ENCODE measurements around the gene CREB3L2.
"Not testable (repeated sequence)": the region's sequence is repeated elsewhere in the genome, so short reads cannot be mapped to it uniquely, and the experiment has no call there.

The CREB3L2 gene

DNA sequence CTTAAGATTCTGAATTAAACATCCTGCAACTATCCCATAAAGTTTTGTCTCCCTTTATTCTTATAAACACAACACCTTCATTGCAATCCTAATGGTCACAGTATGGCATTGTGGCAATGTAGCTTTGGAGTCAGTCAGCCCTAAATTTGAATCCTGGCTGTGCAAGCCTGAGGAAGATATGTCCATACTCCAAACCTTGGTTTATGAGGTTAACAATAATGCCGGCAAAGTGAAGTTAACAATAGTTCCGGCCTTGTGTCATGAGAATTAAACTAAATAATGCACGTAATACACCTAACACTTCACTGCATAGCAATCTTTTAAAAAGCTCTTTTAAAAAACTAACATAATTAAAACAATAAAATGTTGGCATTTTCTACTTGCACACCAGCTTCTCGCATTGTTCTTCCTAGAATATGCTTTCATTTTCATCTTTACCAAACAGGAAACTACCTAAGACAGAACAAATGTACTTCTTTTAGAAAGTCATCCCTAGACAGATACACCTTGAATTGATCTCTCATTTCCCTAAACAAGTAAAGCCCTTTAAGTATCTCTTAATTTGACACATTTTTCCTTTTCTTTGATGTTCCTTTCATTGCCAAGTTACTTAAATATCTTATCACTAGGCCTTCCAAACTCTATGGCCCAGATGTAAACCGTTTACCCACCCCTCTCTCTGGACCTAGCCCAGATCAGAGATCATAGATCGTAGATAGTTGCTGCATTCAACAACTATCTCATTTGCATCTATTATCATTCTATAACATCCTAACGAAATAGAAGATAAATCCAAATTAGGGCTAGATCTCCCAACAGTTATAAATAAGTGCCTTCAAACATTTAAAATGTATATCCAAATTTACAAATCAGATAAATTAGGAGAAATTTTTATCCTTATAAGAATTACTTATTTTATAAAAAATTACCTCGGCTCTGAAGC is 66.7 kb downstream of the CREB3L2 start:
- H3K4me3 Mint-ChIP-seq, result peak overlapping the region; percentile 73
- peaks cover 31% of the 10 kb centered on the region for H3K4me1 Mint-ChIP-seq (ENCODE audit: low read depth)
- H3K27ac Mint-ChIP-seq, result peak overlapping the region; percentile 93
- peaks cover 7% of the 10 kb centered on the region for H3K36me3 Mint-ChIP-seq
- H3K9me3 Mint-ChIP-seq (ENCODE audit: low read depth), result no peaks in the 10 kb centered on the region
- H3K27me3 Mint-ChIP-seq, result no peaks in the 10 kb centered on the region

- H3K27me3 Mint-ChIP-seq, result no peaks in the 10 kb centered on the region
- H3K9me3 Mint-ChIP-seq (ENCODE audit: low read depth), result no peaks in the 10 kb centered on the region
- peaks cover 9% of the 10 kb centered on the region for H3K36me3 Mint-ChIP-seq
- H3K4me3 Mint-ChIP-seq, result peak overlapping the region; percentile 73
- peaks cover 31% of the 10 kb centered on the region for H3K4me1 Mint-ChIP-seq (ENCODE audit: low read depth)
- H3K27ac Mint-ChIP-seq, result peak overlapping the region; percentile 93
Observed at GRCh38 chr7:137934176-137934826, 67.6 kb downstream of the CREB3L2 start.

DNA sequence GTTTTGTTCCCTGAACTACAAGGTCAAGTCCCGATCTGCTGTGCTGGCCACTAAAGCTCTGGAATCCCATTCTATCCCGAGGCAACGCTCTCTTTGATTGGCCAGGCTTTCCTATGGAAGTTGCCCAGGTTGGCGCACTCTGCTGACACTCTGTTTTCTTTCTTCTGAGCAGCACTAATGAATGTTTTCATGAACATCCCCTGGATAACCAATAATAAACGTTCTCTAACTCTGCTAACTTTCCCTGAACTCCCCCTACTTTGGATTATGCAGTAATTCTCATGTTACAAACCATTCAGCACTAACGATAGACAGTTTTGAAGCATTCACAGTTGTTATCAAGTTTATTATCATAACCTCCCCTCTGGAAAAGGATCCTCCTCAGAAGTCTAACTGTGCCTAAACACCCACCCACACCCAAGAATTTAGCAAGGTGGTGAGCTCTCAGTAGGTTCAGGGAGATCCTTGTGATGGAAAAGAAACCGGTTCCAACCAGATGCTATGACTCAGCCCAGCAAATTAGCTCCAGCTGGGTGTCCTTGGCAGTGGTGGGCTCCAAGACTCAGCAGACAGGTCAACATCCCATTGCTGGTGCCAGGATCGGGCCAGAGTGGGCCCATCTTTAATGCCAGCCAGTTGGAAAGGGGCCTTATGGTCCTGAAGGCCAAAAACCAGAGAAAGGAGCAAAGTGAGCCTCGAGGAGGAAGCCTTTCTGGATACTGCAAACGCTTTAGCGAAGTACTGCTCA is 68.4 kb downstream of the CREB3L2 start:
- H3K9me3 Mint-ChIP-seq (ENCODE audit: low read depth), result no peaks in the 10 kb centered on the region
- H3K27ac Mint-ChIP-seq, result peak overlapping the region; percentile 6
- no peak overlapping the region for H3K4me3 Mint-ChIP-seq
- H3K27me3 Mint-ChIP-seq, result no peaks in the 10 kb centered on the region
- H3K4me1 Mint-ChIP-seq (ENCODE audit: low read depth), result peaks cover 31% of the 10 kb centered on the region
- peaks cover 11% of the 10 kb centered on the region for H3K36me3 Mint-ChIP-seq

DNA sequence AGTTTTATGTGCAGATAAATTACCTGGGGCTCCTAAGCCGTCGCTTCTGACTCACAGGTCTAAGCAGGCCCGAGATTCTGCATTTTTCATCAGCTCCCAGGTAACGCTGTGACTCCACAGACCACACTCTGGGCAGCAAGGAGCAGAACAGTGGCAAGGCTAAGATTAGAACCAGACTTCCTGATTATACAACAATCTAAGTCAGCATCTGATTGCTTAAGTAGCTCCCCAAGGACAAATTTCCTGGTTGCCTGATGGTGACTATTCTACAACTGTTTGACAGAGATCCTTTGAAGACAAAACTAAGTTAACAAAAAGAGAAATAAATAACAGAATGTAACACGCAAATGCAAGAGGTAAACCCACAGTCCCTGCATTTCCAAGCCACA is 69.0 kb downstream of the CREB3L2 start:
- H3K27ac Mint-ChIP-seq, result peak overlapping the region; percentile 6
- peaks cover 31% of the 10 kb centered on the region for H3K4me1 Mint-ChIP-seq (ENCODE audit: low read depth)
- H3K4me3 Mint-ChIP-seq, result no peak overlapping the region
- H3K27me3 Mint-ChIP-seq, result no peaks in the 10 kb centered on the region
- H3K36me3 Mint-ChIP-seq, result peaks cover 13% of the 10 kb centered on the region
- H3K9me3 Mint-ChIP-seq (ENCODE audit: low read depth), result no peaks in the 10 kb centered on the region

GRCh38 chr7:137931823-137932222 is 70.1 kb downstream of the CREB3L2 start:
- H3K27me3 Mint-ChIP-seq, result no peaks in the 10 kb centered on the region
- no peak overlapping the region for H3K27ac Mint-ChIP-seq
- H3K4me3 Mint-ChIP-seq, result no peak overlapping the region
- H3K36me3 Mint-ChIP-seq, result peaks cover 19% of the 10 kb centered on the region
- H3K4me1 Mint-ChIP-seq (ENCODE audit: low read depth), result peaks cover 31% of the 10 kb centered on the region
- no peaks in the 10 kb centered on the region for H3K9me3 Mint-ChIP-seq (ENCODE audit: low read depth)

DNA sequence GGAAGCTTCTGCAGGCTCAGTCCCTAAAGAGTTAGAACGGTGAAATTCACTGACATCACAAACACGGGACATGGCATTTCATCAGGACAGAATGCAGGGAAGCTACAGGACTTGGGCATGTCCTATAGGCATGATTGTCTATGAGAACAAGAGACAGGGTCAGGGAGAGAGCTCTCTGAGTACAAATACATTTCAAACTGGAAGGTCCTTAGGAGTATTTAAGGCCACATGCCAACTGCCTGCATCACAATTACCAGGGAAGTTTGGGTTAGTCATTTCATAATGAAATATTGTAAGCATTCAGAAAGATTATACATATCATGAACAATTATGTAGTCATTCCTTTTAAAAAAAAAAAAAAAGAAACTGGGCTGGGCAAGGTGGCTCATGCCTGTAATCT is 71.3 kb downstream of the CREB3L2 start:
- peaks cover 25% of the 10 kb centered on the region for H3K36me3 Mint-ChIP-seq
- no peaks in the 10 kb centered on the region for H3K27me3 Mint-ChIP-seq
- H3K27ac Mint-ChIP-seq, result no peak overlapping the region
- H3K4me3 Mint-ChIP-seq, result no peak overlapping the region
- peaks cover 26% of the 10 kb centered on the region for H3K4me1 Mint-ChIP-seq (ENCODE audit: low read depth)
- H3K9me3 Mint-ChIP-seq (ENCODE audit: low read depth), result no peaks in the 10 kb centered on the region

- Mint-ChIP-seq H3K27ac (no peak overlapping the region), H3K36me3 (peaks cover 34% of the 10 kb centered on the region)
Observed at GRCh38 chr7:137928626-137929025, 73.3 kb downstream of the CREB3L2 start.

GRCh38 chr7:137927386-137927785 is 74.5 kb downstream of the CREB3L2 start:
- Mint-ChIP-seq H3K27ac (no peak overlapping the region), H3K4me1 (ENCODE audit: low read depth) (peaks cover 2% of the 10 kb centered on the region)

More at GRCh38 chr7:137928626-137929025, 73.3 kb downstream of the CREB3L2 start:
- Mint-ChIP-seq H3K4me1 (ENCODE audit: low read depth) (peaks cover 8% of the 10 kb centered on the region), H3K9me3 (ENCODE audit: low read depth) (no peaks in the 10 kb centered on the region), H3K4me3 (no peak overlapping the region), H3K27me3 (no peaks in the 10 kb centered on the region)

GRCh38 chr7:137926206-137926605 is 75.7 kb downstream of the CREB3L2 start:
- not testable (repeated sequence) for H3K27me3 Mint-ChIP-seq; H3K4me3 Mint-ChIP-seq; H3K9me3 Mint-ChIP-seq (ENCODE audit: low read depth); H3K27ac Mint-ChIP-seq; H3K4me1 Mint-ChIP-seq (ENCODE audit: low read depth)
- H3K36me3 Mint-ChIP-seq, result peaks cover 36% of the 10 kb centered on the region

More at GRCh38 chr7:137927386-137927785, 74.5 kb downstream of the CREB3L2 start:
- H3K36me3 Mint-ChIP-seq, result peaks cover 32% of the 10 kb centered on the region
- no peak overlapping the region for H3K4me3 Mint-ChIP-seq
- H3K9me3 Mint-ChIP-seq (ENCODE audit: low read depth), result no peaks in the 10 kb centered on the region
- H3K27me3 Mint-ChIP-seq, result no peaks in the 10 kb centered on the region

DNA sequence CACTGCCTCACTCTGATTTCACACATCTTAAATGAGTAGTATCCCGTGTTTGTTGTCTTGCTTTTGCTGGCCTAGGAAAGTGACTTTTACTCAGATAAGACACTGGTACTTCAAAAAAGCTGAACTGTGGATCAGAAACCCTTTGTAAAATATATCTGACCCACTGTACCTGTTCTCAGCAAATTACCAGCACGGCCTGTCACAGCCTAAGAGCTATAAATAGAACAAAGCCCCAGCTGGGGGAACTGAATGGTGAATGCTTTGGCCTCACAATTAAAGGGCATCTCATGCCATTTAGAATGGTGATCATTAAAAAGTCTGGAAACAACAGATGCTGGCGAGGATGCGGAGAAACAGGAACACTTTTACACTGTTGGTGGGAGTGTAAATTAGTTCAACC is 76.1 kb downstream of the CREB3L2 start:
- Mint-ChIP-seq H3K9me3 (ENCODE audit: low read depth) (no peaks in the 10 kb centered on the region), H3K4me3 (no peak overlapping the region), H3K36me3 (peaks cover 39% of the 10 kb centered on the region), H3K4me1 (ENCODE audit: low read depth) (peaks cover 10% of the 10 kb centered on the region), H3K27ac (no peak overlapping the region), H3K27me3 (no peaks in the 10 kb centered on the region)

GRCh38 chr7:137925091-137925490 is 76.8 kb downstream of the CREB3L2 start:
- Mint-ChIP-seq H3K4me1 (ENCODE audit: low read depth) (peaks cover 12% of the 10 kb centered on the region), H3K27ac (no peak overlapping the region), H3K36me3 (peaks cover 39% of the 10 kb centered on the region), H3K4me3 (no peak overlapping the region), H3K27me3 (no peaks in the 10 kb centered on the region), H3K9me3 (ENCODE audit: low read depth) (no peaks in the 10 kb centered on the region)

DNA sequence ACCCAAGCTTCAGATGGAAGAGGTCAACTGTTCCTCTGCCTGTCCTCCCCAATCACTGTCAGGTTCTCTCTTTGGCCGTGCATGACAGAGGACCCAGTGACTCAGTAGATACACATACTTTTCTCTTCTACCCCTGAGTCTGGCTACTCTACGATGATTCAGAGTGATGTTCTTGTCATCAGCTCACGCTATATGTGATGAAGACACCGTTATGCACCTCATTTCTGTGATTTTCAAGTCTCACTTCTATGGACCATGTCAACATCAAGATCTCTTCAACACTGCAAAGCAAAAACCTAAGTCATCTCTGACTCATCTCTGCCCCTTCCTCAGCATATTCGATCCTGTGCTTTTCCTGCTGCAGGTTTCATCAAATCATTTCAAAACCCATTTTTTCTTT is 78.5 kb downstream of the CREB3L2 start:
- no peaks in the 10 kb centered on the region for H3K27me3 Mint-ChIP-seq
- no peak overlapping the region for H3K27ac Mint-ChIP-seq
- H3K9me3 Mint-ChIP-seq (ENCODE audit: low read depth), result no peaks in the 10 kb centered on the region
- peaks cover 38% of the 10 kb centered on the region for H3K36me3 Mint-ChIP-seq
- H3K4me3 Mint-ChIP-seq, result no peak overlapping the region
- peaks cover 12% of the 10 kb centered on the region for H3K4me1 Mint-ChIP-seq (ENCODE audit: low read depth)

- peaks cover 12% of the 10 kb centered on the region for H3K4me1 Mint-ChIP-seq (ENCODE audit: low read depth)
- H3K4me3 Mint-ChIP-seq, result no peak overlapping the region
- peaks cover 28% of the 10 kb centered on the region for H3K36me3 Mint-ChIP-seq
- no peaks in the 10 kb centered on the region for H3K9me3 Mint-ChIP-seq (ENCODE audit: low read depth)
- H3K27ac Mint-ChIP-seq, result no peak overlapping the region
- H3K27me3 Mint-ChIP-seq, result no peaks in the 10 kb centered on the region
Observed at GRCh38 chr7:137920637-137921399, 81.1 kb downstream of the CREB3L2 start.

- Mint-ChIP-seq H3K4me3 (no peak overlapping the region), H3K36me3 (peaks cover 27% of the 10 kb centered on the region), H3K9me3 (ENCODE audit: low read depth) (no peaks in the 10 kb centered on the region), H3K27me3 (no peaks in the 10 kb centered on the region), H3K4me1 (ENCODE audit: low read depth) (peaks cover 12% of the 10 kb centered on the region), H3K27ac (no peak overlapping the region)
Observed at GRCh38 chr7:137919987-137920386, 81.9 kb downstream of the CREB3L2 start.
